Fibroblast of lung (primary cell): Measurements from ENCODE around the gene RPS6KA3.

Experiments used
- CTCF ChIP-seq, 2 donors: IDR thresholded peaks in 1 of 2; conservative IDR thresholded peaks in 1 of 2; 1 replicate in 1 of 2; 2 replicates in 1 of 2; pipeline ENCODE4 v1.5.1; 2011 to 2012; ENCODE audit warnings: low read length in 2 of 2, control low read depth in 1 of 2, inconsistent platforms in 1 of 2, low read depth in 1 of 2, mild to moderate bottlenecking in 1 of 2
- EZH2 ChIP-seq: IDR thresholded peaks from 2 replicates; pipeline ENCODE4 v1.5.1; 2012; ENCODE audit warnings: low read length, control low read depth, mild to moderate bottlenecking; ENCODE audit errors: missing control alignments

- TF ChIP-seq CTCF (conservative IDR thresholded peaks at IDR 0.05 in 1 of 2, IDR thresholded peaks at IDR 0.05 in 1 of 2; ENCODE audit: low read depth in 1 of 2, low read length in 2 of 2) (no peak), EZH2 (no peak)
Measured at GRCh38 chrX:20217271-20217670, 49.4 kb downstream of the RPS6KA3 start.
